ENCODE measurements around the gene CDK14.

The CDK14 gene

GRCh38 chr7:91021956-91022355, 425.8 kb downstream of the CDK14 start:
- CTCF ChIA-PET = interaction anchor here (1.5 to 2.3 kb wide), 2 partner anchors 11 to 13 kb away, joined by 4 to 13 read pairs; no protein-coding TSS in a partner anchor
- TF ChIP-seq, protein P1, sequence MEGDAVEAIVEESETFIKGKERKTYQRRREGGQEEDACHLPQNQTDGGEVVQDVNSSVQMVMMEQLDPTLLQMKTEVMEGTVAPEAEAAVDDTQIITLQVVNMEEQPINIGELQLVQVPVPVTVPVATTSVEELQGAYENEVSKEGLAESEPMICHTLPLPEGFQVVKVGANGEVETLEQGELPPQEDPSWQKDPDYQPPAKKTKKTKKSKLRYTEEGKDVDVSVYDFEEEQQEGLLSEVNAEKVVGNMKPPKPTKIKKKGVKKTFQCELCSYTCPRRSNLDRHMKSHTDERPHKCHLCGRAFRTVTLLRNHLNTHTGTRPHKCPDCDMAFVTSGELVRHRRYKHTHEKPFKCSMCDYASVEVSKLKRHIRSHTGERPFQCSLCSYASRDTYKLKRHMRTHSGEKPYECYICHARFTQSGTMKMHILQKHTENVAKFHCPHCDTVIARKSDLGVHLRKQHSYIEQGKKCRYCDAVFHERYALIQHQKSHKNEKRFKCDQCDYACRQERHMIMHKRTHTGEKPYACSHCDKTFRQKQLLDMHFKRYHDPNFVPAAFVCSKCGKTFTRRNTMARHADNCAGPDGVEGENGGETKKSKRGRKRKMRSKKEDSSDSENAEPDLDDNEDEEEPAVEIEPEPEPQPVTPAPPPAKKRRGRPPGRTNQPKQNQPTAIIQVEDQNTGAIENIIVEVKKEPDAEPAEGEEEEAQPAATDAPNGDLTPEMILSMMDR (IDR thresholded peaks at IDR 0.05; ENCODE audit: control extremely low read depth, extremely low read depth, low read depth, missing control alignments) = no peak
- POLR2A ChIA-PET = no interaction called here
- no peak for DNase-seq (ENCODE audit: extremely low spot score)

- ChIA-PET POLR2A (no interaction called here), CTCF (interaction anchor here (1.0 to 3.4 kb wide), 5 partner anchors 8 to 318 kb away, joined by 3 to 20 read pairs (median 5); no protein-coding TSS in a partner anchor)
These were observed 429.8 kb downstream of the CDK14 start for GRCh38 chr7:91025906-91026390.

DNA sequence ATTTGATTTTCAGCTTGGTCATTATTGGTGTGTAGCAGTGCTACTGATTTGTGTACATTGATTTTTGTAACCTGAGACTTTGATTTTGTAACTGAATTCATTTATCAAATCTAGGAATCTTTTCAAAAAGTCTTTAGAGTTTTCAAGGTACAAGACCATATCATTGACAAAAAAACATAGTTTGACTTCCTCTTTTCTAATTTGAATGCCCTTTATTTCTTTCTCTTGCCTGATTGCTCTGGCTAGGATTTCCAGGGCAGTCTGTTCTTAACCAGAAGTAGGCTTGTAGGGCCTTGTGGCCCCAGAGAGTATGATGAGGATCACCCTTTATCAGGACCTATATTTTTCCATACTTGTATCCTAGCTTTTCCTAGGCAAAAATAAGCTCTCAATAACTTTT, 433.6 kb downstream of the CDK14 start:
- TF ChIP-seq, protein P1 (IDR thresholded peaks at IDR 0.05; ENCODE audit: control extremely low read depth, extremely low read depth, low read depth, missing control alignments) = no peak
- no peak for DNase-seq (ENCODE audit: extremely low spot score)
- ChIA-PET CTCF (interaction anchor here (1.4 kb wide), 1 partner anchor 321 kb away, joined by 4 read pairs; no protein-coding TSS in a partner anchor), POLR2A (no interaction called here)

More at GRCh38 chr7:91025906-91026390, 429.8 kb downstream of the CDK14 start:
- TF ChIP-seq, protein P1 (IDR thresholded peaks at IDR 0.05; ENCODE audit: control extremely low read depth, extremely low read depth, low read depth, missing control alignments) = no peak
- DNase-seq (ENCODE audit: extremely low spot score) = no peak

DNA sequence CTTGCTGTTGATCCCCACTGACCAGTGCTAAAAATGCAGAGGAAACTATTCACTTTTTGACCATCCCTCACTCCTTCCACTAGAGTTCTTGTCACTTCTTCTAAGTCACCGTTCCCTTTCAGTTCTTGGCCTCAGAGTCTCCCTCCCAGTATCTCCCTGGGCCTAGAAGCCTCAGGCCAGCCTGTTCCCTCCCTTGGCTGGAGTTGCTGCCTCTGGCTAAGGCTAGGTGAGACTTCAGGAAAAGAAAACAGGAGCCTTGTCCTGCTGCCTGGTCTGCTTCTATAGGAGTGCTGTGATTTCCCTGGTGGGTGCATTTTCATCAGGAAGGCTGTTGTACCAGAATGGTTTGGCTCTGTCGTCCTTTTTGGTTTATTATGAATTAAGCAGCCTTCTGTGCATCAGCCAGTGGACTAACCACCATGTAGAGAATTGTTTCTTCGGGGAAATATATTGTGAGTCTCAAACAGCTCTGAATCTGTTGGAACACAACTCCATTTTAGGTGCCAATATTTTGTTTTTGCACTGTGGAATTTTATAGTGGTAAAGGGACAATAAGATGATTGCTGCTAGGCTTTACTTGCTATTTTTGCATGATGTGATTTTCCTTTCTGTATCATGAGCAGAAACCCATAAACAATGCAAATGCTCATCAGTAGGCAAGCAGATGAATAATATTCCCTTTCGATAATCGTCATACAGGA, 434.7 kb downstream of the CDK14 start:
- TF ChIP-seq, protein P1 (IDR thresholded peaks at IDR 0.05; ENCODE audit: control extremely low read depth, extremely low read depth, low read depth, missing control alignments) = no peak
- POLR2A ChIA-PET = no interaction called here
- CTCF ChIA-PET = no interaction called here
- DNase-seq (ENCODE audit: extremely low spot score) = no peak

GRCh38 chr7:91031757-91032156, 435.6 kb downstream of the CDK14 start:
- ChIA-PET POLR2A (no interaction called here), CTCF (interaction anchor here (4.0 to 4.2 kb wide), 2 partner anchors 323 to 576 kb away, joined by 30 to 43 read pairs; no protein-coding TSS in a partner anchor)
- DNase-seq (ENCODE audit: extremely low spot score) = no peak
- TF ChIP-seq, protein P1 (IDR thresholded peaks at IDR 0.05; ENCODE audit: control extremely low read depth, extremely low read depth, low read depth, missing control alignments) = no peak

- no peak for DNase-seq (ENCODE audit: extremely low spot score)
- ChIA-PET POLR2A (no interaction called here), CTCF (interaction anchor here (0.8 to 4.2 kb wide), 18 partner anchors 8 to 606 kb away, joined by 3 to 43 read pairs (median 3); partner anchors contain the start of gene CDK14)
- TF ChIP-seq, protein P1 (IDR thresholded peaks at IDR 0.05; ENCODE audit: control extremely low read depth, extremely low read depth, low read depth, missing control alignments) = no peak
These were observed 437.5 kb downstream of the CDK14 start for GRCh38 chr7:91033574-91033973.

Measured in GM10248 (cell line).